GM23338 (cell line): ENCODE measurements around the gene NTRK3.

Experiments
- CREB1 ChIP-seq: fragments of 250-450 bp; sonication (Bioruptor Pico); IDR thresholded peaks from 2 replicates; pipeline ENCODE4 v1.5.0; 2020; ENCODE audit warnings: low read depth, mild to moderate bottlenecking, moderate library complexity
- EZH2 ChIP-seq: fragments of 200-600 bp; sonication (generic); IDR thresholded peaks from one replicate; pipeline ENCODE4 v1.8.0; 2017; ENCODE audit warnings: antibody characterized with exemption, mild to moderate bottlenecking, low read depth; ENCODE audit not compliant: unreplicated experiment
- REST ChIP-seq: IDR thresholded peaks from one replicate; pipeline ENCODE4 v1.6.1; 2018; ENCODE audit warnings: antibody characterized with exemption; ENCODE audit not compliant: unreplicated experiment
- TF ChIP-seq, protein P1 (sequence below), 2 experiments: fragments of 200-600 bp in 1 of 2; sonication (generic) in 1 of 2; conservative IDR thresholded peaks; 2 replicates each; pipeline versions ENCODE4 v1.5.1 to v1.6.1; 2016 to 2017; ENCODE audit warnings: antibody characterized with exemption in 2 of 2, low read depth in 2 of 2, mild to moderate bottlenecking in 2 of 2, moderate library complexity in 1 of 2

- TF ChIP-seq, protein P1, sequence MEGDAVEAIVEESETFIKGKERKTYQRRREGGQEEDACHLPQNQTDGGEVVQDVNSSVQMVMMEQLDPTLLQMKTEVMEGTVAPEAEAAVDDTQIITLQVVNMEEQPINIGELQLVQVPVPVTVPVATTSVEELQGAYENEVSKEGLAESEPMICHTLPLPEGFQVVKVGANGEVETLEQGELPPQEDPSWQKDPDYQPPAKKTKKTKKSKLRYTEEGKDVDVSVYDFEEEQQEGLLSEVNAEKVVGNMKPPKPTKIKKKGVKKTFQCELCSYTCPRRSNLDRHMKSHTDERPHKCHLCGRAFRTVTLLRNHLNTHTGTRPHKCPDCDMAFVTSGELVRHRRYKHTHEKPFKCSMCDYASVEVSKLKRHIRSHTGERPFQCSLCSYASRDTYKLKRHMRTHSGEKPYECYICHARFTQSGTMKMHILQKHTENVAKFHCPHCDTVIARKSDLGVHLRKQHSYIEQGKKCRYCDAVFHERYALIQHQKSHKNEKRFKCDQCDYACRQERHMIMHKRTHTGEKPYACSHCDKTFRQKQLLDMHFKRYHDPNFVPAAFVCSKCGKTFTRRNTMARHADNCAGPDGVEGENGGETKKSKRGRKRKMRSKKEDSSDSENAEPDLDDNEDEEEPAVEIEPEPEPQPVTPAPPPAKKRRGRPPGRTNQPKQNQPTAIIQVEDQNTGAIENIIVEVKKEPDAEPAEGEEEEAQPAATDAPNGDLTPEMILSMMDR (conservative IDR thresholded peaks at IDR 0.05; ENCODE audit: low read depth in 2 of 2), result no peak
- no peak for TF ChIP-seq EZH2
- TF ChIP-seq REST, result no peak
- TF ChIP-seq CREB1 (CRISPR knock-in tag), result no peak
Observed at GRCh38 chr15:88221836-88222235, 34.7 kb downstream of the NTRK3 start.
